HG03135 (cell line): Measurements from ENCODE around the gene SH2D5.
"Not testable (repeated sequence)": the region's sequence is repeated elsewhere in the genome, so short reads cannot be mapped to it uniquely, and the experiment has no call there.

Experiments
- ATAC-seq: cut with Tn5 transposase; IDR thresholded peaks from one replicate; pipeline ENCODE4 v1.9.1; 2021; ENCODE audit warnings: mild to moderate bottlenecking, moderate library complexity; ENCODE audit not compliant: unreplicated experiment

The SH2D5 gene

DNA sequence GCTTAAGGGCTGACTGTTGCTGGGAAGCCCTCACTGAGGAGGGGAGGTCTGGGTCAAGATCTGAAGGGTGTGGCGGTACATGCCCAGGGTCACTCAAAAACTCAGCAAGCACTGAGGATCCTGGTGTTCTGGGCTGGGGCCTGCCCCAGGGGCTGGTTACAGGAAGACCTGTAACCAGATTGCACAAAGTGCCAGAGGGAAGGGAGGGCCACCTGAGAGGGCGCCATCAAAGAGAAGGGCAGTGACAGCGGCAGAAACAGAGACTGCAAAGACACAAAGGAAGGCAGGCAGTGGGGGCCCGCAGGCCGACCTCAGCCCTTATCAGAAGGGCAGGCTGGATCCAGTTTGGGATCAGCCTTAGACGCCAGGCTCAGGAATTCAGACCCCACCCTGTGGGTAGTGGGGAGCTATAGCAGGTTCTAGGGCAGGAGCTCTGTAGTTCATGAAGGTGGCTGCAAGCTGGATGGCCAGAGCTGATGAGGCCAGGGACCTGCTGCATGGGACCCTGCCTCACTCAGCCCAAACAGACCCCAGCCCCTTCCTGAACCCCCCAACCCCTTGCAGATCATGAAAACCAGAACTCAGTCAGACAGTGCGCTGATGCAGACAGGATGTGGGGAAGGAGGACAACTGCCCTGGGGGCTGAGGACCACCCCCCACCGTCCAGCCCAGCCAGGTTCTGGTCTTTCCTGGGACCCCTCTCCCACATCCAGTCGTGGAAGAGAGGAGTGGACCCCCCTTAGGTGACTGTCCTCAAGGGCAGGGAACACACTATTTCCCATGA lies 3.9 kb downstream of the SH2D5 start:
- no peak for ATAC-seq

DNA sequence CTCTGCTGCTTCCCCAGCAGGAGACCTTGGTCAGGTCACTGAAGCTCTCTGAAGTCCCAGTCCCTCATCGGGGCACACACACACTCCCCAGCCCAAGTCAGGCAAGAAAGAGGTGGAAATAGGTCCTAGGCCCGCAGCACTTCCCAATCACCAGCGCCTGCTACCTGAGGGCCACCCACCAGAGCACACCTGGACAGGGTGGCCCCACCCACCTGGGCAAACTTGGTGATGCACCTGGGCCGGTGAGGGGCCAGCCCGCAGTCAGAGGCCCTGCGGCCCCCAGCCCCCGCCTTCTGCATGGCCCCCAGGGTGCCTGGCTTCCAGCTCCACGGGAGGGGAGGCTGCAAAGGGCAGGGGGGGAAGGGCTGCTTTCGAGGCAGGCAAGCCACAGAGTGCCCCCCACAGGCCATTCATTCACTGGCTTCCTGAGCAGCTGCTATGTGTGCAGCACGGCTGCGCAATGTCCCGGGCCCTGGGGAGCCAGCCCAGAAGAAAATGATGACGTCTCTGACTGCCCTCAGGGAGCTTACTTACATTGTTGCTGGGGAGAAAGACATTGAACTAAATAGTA lies 4.7 kb downstream of the SH2D5 start:
- ATAC-seq = no peak

GRCh38 chr1:20726932-20727745 lies 5.4 kb downstream of the SH2D5 start:
- no peak for ATAC-seq

- no peak for ATAC-seq
Observed at GRCh38 chr1:20726118-20726911, 6.2 kb downstream of the SH2D5 start.

GRCh38 chr1:20725189-20726117 lies 7.0 kb downstream of the SH2D5 start:
- no peak for ATAC-seq

DNA sequence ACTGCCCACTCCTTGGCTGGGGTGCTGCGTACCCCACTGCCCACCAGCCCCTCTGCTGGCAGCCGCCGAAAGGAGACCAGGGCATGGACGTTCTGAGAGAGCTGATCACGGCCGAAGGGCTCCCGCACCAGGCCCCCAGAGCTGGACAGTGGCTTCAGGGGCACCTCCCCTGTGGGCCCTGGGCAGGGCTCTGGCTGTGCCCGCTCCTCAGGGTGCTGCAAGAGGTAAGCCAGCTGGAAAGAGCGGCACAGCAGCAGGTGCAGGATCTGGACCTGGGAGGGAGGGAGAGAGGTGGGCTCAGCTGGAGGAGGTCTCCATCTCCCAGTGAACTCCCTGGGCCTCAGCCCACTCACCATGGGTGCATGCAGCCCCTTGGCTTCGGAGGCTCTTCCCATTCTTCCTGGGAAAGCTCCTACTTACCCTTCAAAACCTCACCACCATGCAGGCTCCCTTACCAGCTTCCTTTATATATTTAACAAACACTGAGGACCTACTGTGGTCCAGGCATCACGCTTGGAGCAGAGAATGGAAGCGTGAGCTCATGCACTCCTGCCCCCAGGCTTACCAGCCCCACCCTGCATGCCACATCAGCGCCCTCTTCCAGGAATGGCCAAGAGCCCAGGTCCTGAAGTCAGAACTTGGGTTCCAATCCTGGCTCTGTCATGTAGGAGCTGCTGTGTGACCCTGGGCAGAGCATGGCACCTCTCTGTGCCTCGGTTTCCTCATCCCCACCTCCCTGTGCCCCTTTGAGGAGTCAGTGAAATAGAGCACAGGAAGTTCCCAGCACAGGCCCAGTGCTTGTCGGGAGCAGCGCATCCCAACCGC lies 7.9 kb downstream of the SH2D5 start:
- no peak for ATAC-seq

- no peak for ATAC-seq
Observed at GRCh38 chr1:20723537-20724363, 8.8 kb downstream of the SH2D5 start.

DNA sequence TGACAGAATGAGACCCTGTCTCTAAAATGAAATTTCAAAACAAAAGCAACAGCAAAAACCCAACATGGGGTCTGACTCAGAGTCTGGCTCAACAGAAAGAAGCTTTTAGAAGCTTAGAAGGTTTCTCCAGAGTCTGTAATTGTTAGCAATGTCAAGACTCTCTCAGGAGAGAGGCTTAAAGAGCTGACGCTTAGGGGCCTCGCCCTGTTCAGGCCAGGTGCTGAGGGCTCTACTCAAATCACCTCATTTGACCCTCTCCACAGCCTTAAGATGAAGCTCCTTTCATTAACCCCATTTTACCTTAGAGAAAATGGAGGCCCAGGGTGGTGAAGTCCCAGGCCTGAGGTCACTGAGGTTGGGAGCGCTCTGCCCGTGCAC lies 9.4 kb downstream of the SH2D5 start:
- ATAC-seq = no peak

DNA sequence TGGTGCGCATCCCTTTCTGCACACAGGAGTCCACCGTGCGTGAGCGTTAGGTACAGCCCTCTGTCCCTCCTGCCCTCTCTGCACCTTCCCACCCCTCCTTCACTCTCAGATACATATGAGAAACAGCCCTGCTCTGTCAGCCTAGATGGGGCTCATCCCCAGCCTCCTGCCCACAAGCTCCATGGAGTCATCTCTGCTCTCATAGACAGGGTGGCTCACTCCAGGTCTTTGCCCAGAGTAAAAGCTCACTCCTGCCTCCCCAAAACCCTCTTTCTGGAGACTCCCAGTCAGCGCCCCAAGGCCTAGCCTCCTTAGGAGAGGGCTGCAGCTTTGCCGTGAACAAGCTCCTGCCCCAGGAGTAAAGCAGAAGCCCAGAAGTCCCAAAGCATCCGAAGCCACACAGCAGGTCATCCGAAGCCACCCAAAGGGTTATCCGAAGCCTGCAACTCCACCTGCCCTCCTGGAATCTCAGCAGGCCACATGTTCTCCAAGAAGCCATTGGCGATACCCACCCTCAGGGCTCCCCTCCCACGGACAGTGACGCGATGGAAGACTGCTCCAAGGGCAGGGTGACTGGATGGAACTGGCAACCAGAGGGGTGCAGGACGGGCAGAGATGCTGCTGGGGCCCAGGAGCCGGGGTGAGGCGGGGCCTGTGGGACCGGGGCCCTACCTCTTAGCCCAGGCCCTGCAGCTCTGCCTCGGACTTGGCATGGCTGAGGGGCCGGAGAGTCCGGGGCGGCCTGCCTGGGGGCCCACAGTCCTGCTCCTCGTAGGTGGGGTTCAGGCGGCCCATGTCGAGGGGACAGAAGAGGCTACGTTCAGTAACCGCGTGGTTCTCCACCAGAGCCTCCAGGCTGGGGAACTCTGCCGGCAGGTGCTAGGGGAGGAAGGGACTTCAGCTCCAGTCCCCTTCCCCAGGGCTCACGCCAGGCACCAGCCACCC lies 11.1 kb downstream of the SH2D5 start:
- ATAC-seq = no peak

DNA sequence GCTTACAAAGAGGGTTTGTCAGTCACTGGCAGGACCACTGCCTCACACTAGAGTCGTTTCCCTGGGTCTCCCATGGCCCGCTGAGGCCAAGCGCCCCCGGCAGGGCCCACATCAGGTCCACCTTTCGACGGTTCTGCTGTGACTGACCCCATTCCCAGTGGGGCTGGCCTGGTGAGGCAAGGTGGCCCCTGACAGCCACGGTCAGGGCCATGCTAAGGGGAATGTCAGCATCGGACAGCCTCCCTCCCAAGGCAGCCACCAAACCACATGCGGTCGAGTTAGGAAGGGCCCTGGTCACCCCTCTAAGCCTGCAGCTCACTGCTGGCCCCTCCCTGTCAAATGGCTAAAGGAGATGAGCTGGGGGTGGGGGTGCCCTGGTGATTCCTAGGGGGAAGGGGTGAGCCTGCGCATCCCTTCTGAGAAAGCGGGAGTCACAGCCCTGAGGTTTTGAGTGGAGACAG lies 11.8 kb downstream of the SH2D5 start:
- ATAC-seq = no peak

GRCh38 chr1:20719871-20720620 lies 12.5 kb downstream of the SH2D5 start:
- ATAC-seq = no peak

DNA sequence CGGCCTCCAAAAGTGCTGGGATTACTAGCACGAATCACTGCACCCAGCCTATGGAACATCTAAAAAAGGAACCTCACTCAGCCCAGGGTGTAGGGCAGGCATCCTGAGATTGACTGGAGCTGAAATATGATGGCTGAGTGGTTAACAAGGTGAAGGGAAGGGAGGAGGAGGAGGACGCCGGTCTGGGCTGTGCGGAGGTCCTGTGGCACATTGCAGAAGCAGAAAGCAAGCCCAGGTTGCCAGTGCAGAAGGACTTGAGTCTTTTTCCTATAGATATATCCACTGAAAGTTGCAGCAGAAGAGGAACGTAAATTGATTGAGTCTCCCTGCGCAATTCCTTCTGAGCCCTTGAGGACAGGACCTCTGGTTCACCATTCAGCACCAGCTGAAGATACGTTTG lies 13.2 kb downstream of the SH2D5 start:
- no peak for ATAC-seq

DNA sequence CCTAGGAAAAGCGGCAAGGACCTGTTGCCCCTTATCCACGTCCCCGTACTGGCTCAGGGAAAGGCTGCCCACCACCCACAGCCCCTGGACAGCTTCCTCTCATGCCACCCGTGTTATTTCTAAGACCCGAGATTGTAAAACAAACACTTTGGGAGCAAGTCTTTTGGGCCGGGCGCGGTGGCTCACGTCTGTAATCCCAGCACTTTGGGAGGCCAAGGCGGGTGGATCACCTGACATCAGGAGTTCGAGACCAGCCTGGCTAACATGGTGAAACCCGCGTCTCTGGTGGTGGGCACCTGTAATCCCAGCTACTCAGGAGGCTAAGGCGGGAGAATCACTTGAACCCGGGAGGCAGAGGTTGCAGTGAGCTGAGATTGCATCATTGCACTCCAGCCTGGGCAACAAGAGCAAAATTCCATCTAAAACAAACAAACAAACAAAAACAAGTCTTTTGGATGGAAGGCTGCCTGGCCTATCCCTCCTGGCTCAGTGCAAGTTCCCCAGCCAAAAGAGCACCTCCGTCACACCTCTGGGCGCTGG lies 14.1 kb downstream of the SH2D5 start:
- not testable (repeated sequence) for ATAC-seq

GRCh38 chr1:20717452-20718342 lies 14.8 kb downstream of the SH2D5 start, which contains the start of gene KIF17:
Gene KIF17, minus strand, starts transcription at chr1:20718007. Its CDS starts 301 bp downstream, at chr1:20717706.
- no peak for ATAC-seq

DNA sequence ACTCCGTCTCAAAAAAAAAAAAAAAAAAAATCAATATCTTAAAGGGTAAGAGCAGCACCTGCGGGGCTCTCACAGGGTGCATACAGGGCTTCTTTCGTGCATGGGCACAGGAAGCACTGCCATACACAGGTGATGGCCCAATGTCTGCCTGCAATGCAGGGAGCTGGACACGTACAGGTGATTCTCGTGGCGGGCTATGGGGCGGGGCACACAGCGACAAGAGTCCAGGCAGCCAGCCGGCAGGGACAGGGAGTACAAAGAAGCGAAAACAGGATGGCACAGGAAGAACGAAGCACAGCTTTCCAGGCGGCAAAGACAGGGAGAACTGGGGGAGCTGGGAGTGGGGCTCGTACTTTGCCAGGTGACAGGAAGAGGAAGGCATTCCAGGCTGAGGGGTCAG lies 16.3 kb downstream of the SH2D5 start:
- ATAC-seq = no peak
